Activated CD4-positive, alpha-beta T cell treated with anti-CD3 and anti-CD28 coated beads, Interleukin-2, Interleukin-6, amounts not matched to agents 100 ng/mL and 50 ng/mL, durations not matched to agents 16 hours and 8 hours (primary cell): ENCODE measurements around the gene WBP2NL.
"Not testable (repeated sequence)": the region's sequence is repeated elsewhere in the genome, so short reads cannot be mapped to it uniquely, and the experiment has no call there.

Source experiments
- DNase-seq: peaks from one replicate; pipeline ENCODE4 v3.0.0-alpha.2; 2020

WBP2NL gene

DNA sequence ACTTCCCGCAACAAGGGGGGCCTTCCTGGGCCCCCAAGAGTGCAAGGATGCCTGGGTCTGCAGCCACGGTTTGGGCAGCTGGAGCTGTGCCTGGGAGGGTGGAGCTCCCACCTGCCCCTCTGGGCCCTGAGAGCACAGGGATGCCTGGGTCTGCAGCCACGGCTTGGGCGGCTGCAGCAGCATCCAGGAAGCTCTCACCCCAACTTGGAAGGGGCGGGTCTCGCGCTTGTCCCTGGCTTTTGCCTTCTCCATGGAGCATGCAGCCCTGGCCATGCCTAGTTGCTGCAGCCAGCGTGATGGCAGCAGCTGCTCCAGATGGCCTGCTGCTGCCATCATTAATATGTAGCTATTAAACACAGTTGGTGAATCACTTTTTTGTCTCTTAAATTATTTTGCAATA lies 36.7 kb downstream of the WBP2NL start:
- no peak for DNase-seq

DNA sequence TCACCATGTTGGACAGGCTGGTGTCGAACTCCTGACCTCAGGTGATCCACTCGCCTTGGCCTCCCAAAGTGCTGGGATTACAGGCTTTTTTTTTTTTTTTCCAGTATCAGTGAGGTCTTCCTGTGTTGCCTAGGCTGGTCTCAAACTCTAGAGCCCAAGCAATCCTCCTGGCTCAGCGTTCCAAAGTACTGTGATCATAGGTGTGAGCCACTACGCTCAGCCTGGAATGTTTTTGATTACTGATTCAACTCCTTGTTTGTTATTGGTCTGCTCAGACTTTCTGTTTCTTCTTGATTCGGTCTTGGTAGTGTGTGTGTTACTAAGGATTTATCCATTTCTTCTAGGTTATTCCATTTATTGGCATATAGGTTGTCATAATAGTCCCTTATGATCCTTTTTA lies 40.7 kb downstream of the WBP2NL start:
- no peak for DNase-seq

DNA sequence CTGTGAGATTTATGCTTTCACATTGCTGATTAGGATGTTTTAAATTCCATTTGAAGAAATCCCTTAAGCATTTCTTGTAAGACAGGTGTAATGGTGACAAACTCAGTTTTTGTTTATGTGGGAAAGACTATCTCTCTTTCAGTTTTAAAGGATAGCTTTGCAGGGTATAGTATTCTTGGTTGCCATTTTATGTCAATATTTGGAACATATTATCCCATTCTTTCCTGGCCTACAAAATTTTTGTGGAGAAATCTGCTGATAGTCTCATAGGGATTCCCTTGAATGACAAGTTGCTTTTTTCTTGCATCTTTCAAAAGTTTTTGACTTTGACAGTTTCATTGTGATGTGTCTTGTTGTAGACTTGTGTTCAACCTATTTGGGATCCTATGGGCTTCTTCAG lies 43.2 kb downstream of the WBP2NL start:
- no peak for DNase-seq

DNA sequence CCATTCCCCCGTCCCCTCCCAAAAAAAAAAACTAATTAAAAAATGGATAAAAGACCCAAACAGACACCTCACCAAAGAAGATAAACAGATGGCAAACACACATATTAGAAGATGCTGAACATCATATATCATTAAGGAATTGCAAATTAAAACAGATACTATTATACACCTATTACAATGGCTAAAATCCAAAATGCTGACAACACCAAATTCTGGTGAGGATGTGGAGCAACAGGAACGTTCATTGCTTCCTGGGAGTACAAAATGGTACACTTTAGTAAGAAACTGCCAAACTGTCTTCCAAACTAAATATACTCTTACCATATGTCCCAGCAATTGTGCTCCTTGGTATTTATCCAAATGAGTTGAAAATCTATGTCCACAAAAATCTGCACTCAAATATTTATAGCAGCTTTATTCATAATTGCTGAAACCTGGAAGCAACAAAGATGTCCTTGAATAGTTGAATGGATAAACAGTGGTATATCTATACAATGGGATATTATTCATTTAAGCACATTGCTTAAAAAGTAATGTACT lies 52.1 kb downstream of the WBP2NL start:
- no peak for DNase-seq

DNA sequence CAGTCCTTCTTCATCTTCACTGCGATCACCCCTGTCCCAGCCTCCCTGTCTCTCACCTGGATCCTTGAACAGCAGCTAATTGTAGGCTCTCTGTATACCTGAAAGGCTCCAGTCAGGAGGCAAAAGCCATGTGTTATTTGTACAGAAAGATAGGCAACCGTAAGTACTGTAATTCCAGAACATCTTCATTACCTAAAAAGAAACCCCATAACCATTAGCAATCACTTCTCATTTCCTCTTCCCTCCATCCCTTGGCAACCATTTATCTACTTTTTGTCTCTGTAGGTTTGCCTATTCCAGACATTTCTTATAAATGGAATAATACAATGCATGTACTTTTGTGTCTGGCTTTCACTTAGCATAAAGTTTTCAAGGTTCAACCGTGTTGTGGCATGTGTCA lies 54.2 kb downstream of the WBP2NL start:
- no peak for DNase-seq

DNA sequence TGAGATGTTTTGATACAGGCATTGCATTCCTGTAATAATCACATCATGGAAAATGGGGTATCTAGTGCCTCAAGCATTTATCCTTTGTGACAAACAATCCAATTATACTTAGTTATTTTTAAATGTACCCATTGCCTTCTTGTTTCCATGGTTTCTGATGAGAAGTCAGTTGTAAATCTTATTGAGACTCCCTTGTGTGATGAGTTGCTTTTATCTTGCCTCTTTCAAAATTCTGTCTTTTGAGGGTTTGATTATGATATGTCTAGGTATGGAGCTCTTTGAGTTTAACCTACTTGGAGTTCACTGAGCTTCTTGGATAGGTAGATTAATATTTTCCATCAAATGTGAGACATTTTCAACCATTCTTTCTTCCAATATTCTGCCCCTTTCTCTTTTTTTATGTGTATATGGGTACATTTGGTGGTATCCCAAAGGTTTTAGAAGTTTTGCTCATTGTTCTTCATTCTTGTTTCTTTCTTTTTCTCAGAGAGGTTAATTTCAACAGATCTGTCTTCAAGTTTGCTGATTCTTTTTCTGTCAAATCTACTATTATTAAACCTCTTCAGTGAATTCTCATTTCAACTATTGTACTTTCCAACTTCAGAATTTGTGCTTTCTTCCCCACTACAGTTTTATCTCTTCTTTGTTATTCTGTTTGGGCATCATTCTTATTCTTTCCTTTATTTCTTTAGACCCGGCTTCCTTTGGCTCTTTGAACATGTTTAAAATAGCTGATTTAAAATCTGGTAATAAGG lies 58.3 kb downstream of the WBP2NL start:
- DNase-seq: no peak

DNA sequence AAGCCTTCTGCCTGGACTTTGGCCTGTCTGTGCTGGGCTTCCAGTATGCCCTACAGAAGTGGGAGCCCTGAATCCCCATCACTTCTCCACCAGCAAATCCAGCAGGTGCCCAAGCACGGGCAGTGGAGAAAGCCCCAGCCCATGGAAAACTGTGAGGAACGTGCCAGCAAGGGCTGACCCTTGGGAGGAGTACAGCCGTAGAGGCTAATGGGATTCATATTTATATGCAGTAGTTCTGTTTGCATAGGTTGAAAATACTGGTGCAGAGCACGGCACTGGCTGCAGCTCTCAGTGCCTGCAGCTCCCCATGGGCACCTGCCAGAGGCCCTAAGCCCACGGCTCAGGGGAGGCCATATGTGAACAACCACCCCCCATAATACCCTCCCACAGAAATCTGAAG lies 61.9 kb downstream of the WBP2NL start:
- no peak for DNase-seq

DNA sequence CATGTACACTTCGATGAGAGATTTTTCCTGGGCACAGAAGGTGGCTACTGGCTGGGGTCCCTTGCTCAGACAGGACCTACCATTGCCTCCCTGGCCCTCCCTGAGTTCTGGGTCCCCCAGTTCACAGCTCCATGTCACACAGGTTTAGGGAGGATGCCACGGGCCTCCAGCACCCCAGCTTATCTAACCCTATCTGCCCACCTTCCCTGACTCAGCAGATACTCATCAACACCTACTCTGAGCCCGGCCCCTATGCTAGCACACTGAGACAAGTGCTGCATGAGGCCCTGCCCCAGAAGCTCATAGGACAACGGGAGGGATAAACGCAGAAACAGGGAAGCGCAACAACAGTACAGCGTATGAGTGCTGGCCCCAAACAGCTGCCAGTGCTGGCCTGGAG lies 62.5 kb downstream of the WBP2NL start:
- no peak for DNase-seq

DNA sequence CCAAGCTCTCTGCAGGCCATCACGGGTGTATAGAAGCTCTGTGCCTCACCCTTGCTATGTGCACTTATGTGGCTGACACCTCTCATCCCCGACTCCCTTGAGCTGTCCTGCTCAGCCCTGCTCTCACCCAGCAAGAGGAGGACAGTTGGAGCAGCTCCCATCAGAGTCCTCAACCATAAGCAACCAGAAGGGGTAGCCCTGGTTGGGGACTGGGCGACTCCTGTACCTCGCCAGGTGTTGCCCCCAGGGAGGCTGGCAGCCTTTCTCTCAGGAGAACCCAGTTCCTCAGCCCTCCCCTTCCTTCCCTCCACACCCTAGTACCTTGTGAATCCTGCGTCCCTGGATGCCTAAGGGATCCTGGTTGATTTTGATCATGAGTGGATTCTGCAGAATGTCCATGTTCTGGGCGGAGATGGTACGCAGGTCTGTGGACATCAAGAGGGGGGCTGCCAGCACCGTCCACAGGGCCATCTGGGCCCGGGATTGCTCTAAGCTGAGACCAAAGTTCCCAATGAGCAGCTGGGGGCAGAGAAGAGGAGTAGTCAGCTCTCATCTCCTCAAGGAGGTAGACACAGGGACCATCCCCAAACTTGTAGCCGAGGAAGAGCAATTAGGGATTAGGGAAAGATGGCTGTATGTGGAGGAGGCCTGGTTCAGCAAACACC lies 64.0 kb downstream of the WBP2NL start:
- DNase-seq: no peak

DNA sequence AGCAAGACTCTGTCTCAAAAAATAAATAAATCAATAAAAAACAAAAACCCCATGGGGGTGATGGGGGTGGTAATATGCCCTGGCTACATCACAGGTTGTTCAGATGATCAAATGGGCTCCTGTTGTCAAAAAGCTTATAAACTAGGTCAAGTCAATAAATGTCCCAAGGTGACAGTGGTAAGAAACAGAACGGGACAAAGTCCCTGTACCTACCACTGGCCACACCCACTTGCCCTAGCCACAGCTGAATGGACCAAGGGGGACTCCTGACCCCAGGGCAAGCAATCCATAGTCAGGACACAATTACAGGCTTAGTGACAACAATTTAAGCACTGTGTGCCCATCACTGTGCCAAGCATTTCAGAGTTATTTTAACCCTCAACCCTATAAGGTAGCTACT lies 66.0 kb downstream of the WBP2NL start:
- no peak for DNase-seq

DNA sequence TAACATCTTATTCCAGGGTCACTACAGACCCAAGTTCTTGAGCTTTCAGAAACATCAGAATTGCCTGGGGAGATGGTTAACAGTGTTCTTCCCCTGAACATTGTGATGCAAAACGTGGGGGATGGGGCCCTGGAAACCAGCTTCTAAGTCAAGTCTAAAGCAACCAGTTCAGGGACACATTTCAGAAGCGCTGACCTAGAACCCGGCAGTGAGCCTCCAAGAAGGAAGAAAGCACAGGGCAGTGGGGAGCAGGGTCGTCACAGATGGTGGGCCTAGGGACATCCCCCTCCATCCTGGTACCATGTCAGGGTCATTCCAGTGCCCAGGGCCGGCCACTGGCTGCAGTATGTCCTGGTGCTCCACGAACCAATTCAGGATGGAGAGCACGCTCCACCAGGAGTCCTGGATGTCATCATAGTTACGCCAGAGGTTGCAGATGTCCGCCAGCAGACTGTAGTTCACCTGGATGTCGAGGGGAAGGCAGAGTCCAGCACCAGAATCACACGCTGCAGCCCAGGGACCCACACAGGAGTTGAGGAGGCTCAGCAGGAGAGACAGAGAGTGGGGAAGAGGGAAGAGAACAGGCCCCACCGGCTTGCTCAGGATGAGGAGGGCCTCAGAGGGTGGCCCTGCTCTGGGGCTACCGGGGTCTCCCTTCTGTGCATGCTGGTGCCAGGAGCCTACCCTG lies 67.0 kb downstream of the WBP2NL start:
- no peak for DNase-seq

DNA sequence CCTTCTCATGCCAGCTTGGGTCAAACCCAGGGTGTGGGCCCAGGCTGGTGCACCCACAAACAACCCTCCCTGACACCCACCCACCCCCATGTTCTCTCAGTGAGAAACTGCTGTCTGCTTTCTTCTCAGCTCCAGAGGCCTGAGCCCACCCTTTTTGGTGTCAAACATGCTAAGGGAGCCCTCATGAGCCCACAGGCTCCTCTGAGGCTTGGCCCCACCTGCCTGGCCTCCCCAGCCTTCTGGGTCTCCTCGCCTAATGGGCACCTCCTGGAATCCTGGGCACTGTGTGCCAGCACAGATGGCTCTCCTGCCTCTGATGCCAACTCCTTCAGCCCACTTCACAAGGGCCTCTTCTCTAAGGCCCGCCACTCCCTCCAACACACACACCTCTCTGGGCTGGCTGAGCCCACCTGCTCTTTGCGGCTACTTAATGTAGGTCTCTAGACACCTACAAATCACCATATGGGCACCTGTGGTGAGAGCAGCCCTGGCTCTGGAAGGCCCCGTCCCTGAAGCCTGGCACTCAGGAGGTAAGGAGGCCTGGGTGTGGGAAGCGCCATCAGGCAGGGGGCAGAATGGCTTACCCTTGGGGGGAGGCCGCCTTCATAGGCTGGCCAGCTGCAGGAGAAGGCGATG lies 67.7 kb downstream of the WBP2NL start:
- DNase-seq: no peak

DNA sequence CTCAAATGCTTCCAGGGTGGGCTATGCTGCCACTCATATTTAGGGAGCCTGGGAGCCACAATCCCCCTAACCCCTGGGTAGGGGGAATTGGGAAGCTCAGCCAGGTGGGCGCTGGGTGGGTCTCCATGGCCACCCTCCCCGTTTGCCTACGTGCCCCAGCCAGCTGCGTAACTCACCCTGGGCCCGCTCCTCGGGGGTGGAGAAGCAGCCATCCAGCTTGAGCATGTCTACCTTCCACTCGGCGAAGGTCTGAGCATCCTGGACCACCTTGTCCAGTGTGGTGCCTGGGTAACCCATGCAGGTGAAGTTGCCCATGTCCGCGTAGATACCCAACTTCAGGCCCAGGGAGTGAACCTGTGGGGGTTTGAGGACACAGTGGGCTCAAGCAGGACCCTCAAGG lies 68.3 kb downstream of the WBP2NL start:
- DNase-seq: no peak

DNA sequence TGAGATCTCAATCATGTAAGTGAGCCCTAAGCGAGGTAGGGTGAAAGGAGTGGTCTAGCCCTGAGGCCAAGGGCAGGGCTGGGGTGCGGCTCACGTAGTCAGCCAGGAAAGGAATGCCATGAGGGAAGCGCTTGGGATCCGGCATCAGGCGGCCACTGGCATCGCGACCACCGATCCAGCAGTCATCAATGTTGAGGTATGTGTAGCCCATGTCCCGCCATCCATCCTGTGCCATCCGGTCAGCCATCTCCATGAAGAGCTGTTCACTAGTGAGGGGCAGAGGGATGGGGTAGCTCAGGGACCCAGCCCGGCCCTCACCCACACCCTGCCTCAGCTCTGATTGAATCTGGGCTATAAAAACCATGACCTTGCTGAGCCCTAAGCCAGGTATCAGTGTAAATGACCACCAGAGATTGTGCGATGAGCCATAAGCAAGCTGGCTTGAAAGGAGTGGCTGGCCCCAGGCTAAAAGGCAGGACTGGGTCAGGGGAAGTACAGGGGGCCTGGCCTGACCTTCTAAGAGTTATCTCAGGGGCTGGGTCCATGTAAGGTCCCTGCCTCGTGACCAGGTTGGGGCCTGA lies 69.2 kb downstream of the WBP2NL start:
- no peak for DNase-seq

DNA sequence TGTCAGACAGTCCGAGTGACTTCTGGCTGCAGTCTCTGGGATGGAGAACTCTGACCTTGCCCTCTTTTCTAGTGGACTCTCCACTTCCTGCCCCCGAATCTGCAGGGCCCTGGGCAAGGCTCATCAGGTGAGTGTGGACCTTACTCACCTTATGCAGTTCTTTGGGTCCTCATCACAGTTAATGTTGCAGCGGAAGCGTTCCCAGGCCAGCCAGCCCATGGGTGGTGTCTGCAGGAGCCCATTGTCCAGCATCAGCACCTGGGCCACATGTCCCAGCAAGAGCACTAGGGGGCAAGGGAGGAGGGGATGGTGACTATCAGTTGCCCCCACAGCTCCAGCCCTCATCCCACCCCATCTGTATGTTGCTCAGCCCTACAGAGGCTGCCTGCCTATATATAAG lies 69.7 kb downstream of the WBP2NL start:
- no peak for DNase-seq

DNA sequence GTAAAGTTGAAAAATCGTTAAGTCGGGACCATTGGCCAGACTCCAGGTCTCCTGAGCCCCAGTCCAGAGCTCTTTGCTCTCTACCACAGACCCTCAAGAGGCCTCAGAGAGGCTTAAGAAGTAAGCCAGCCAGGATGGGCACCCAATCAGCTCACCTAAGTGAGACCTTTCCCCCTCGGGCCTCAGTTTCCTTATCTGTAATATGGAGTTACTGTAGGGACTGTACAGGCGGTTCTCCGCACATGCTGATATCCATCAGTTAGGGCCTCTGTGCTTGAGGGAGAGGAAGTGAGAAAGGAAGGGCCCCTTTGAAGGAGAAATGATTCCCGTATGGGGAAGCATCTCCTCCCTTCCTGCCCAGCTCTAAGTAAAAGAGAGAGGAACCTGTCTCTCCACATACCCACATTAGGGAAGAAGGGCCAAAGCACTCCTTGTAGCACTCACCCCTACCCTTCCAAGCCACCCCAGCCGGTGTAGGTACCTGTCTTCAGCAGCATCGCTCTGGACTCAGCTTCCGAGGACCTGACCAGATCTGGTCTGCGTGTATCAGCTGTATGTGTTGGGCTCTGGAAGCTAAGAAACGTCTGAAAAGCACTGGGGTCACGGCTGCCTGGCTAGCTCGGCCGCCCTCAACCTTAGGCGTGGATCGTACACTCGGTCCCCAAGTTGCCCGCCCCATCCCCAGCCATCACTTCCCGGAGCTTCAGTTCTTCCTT lies 71.4 kb downstream of the WBP2NL start:
- DNase-seq: no peak

DNA sequence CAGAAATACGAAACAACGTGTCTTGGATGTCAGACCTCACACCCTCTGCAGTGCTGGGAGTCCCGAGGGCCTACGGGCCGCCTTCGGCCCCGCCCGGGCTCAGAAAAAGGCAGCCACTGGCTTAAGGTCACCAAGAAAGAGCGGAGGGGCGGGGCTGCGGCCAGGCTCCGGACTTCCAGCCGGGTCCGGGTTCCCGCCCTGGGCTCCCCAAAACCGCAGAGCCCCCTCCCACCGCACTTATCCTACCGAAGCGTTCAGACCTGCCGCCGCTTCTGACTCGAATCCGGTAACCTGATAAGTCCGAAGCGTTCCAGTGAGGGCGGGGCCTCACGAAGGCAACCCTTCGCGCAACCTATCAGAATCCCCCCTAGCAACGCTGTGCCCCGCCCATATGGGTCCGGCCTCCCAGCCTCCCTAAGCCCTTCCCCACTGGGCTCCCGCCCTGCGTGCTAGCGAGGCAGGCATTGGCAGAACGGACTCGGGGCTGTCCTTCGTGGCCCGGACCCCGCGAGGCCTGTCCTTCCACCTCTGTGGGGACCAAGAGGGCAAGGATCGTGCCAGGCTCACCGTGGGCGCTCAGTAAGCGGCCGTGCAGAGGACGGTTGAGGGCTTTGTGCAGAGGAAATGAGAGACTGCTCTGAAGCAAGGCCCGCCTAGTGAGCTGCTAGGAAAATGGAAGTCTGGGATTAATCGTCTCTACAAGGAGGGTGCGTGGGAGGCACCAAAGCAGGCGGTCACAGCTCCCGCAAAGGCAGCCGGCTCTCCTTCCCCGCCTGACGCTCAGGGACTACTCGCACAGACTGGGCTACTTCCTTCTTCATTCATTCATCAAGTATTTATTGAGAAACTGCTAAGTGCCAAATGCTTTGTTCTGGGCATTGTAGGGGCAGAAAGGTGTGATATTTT lies 72.2 kb downstream of the WBP2NL start, which contains the start of gene NAGA:
Gene NAGA, minus strand, starts transcription at position 296 of the 906 bp plus-strand sequence. CDS start 515 bp downstream, outside the sequence.
- peak; percentile 97 for DNase-seq

DNA sequence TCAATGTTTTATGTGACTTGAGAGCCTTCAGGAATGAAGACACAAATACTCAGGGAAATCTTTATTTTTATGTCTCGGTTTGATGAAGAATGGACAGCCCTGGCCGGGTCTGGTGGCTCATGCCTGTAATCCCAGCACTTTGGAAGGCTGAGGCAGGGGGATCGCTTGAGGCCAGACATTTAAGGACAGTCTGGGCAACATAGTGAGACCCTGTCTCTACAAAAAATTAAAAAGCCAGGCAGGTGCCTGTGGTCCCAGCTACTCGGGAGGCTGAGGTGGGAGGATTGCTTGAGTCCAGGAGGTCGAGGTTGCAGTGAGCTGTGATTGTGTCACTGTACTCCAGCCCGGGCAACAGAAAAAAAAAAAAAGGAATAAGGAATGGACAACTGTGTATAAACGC lies 72.9 kb downstream of the WBP2NL start:
- not testable (repeated sequence) for DNase-seq

DNA sequence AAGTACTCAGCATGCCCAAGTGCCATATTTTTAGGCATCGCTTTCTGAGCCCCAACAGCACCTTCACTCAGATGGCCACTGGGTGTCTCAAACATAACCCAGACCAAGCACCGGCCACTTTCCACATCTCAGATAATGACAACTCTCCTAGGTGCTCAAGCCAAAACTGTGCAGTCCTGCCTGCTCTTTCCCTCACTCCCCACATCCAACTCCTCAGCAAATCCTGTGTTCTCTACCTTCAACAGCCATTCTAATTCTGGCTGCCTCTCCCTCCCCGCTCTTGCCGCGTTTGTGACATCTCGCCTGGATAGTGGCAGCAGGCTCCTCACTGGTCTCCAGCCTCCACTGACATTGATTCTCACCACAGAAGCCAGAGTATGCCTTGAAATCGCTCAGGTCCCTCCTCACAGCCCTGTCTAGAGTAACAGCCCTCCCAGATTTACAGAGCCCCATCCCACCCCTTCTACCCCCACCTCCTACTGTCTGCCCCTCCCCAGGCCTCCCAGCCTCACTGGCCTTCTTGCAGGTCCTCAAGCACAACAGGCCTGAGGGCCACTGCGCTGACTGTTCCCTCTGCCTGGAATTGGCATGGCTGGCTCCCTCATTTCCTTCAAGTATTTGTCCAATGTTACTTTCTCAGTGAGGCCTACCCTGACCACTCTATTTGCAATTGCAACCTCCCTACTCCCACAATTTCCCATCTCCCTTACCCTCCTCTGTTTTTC lies 74.2 kb downstream of the WBP2NL start:
- no peak for DNase-seq

DNA sequence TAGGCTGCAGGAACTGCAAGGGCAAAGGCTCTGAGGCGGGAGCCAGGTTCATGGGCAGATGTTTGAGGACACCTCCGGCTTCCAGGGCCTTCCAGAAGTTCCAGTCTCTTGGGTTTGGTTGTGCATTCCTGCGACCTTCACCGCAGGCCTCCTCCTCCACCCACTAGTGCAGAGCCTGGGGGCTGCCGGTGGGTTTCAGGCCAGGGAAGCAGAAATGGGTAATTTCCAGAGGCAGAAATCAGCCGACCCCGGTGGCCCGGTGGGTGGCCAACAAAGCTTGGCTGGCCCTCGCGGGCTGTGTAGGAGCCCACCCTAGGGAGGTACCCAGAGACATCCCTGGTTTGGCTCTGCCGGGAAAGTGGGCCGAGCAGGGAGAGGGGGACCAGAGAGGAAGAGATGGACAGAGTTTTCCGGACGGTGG lies 75.0 kb downstream of the WBP2NL start:
- DNase-seq: no peak
